ENCODE results near the gene EXOG. TPM values are rescaled to one million over a fixed set of nuclear protein-coding genes. Genes with fewer than 3 reads are reported as not detected.

The EXOG gene
- total RNA-seq, 4 donors from 2014 or later = 1.4 to 3.9 (median 2.3) TPM

GRCh38 chr3:38549957-38550840, 54.1 kb downstream of the EXOG start:
- DNase-seq (ENCODE audit: low spot score in 2 of 2) = peak in 1 of 2 donors; percentile 56
- WGBS = 95% methylated on average over 31 of the region's 33 CpGs
- no peak overlapping the region for H3K27ac ChIP-seq
- H3K27me3 ChIP-seq = no peaks in the 10 kb centered on the region
- TF ChIP-seq CTCF (IDR thresholded peaks at IDR 0.05) (no peak), POLR2A (IDR thresholded peaks at IDR 0.05) (no peak), EP300 (IDR thresholded peaks at IDR 0.05) (no peak), POLR2AphosphoS5 (IDR thresholded peaks at IDR 0.05) (no peak)
- H3K4me3 ChIP-seq = no peak overlapping the region
- no peaks in the 10 kb centered on the region for H3K4me1 ChIP-seq
- no peaks in the 10 kb centered on the region for H3K36me3 ChIP-seq
- peaks cover 6% of the 10 kb centered on the region for H3K9me3 ChIP-seq

- Histone ChIP-seq H3K9me3 (peaks cover 6% of the 10 kb centered on the region), H3K36me3 (no peaks in the 10 kb centered on the region), H3K27ac (no peak overlapping the region), H3K4me1 (no peaks in the 10 kb centered on the region), H3K4me3 (no peak overlapping the region), H3K27me3 (no peaks in the 10 kb centered on the region)
- 92% methylated on average over 30 of the region's 30 CpGs for WGBS
- peak in 1 of 2 donors; percentile 69 for DNase-seq (ENCODE audit: low spot score in 2 of 2)
- TF ChIP-seq CTCF (IDR thresholded peaks at IDR 0.05) = no peak
- TF ChIP-seq POLR2AphosphoS5 (IDR thresholded peaks at IDR 0.05) = no peak
- no peak for TF ChIP-seq EP300 (IDR thresholded peaks at IDR 0.05)
- no peak for TF ChIP-seq POLR2A (IDR thresholded peaks at IDR 0.05)
Observed at GRCh38 chr3:38551026-38551832, 55.1 kb downstream of the EXOG start.

- Histone ChIP-seq H3K36me3 (no peaks in the 10 kb centered on the region), H3K27ac (no peak overlapping the region), H3K4me1 (no peaks in the 10 kb centered on the region), H3K4me3 (no peak overlapping the region), H3K27me3 (no peaks in the 10 kb centered on the region), H3K9me3 (peaks cover 6% of the 10 kb centered on the region)
- DNase-seq (ENCODE audit: low spot score in 2 of 2) = peak in 1 of 2 donors; percentile 23
- no peak for TF ChIP-seq POLR2AphosphoS5 (IDR thresholded peaks at IDR 0.05)
- 64% methylated on average over 6 of the region's 6 CpGs for WGBS
Observed at GRCh38 chr3:38552364-38552763, 56.2 kb downstream of the EXOG start.

- no peak overlapping the region for H3K4me3 ChIP-seq
- TF ChIP-seq POLR2AphosphoS5 (IDR thresholded peaks at IDR 0.05) (no peak), CTCF (IDR thresholded peaks at IDR 0.05) (no peak), POLR2A (IDR thresholded peaks at IDR 0.05) (no peak), EP300 (IDR thresholded peaks at IDR 0.05) (no peak)
- WGBS = 93% methylated on average over 2 of the region's 2 CpGs
- no peaks in the 10 kb centered on the region for H3K27me3 ChIP-seq
- no peak for DNase-seq (ENCODE audit: low spot score in 2 of 2)
- H3K27ac ChIP-seq = no peak overlapping the region
- H3K9me3 ChIP-seq = peaks cover 6% of the 10 kb centered on the region
- H3K36me3 ChIP-seq = no peaks in the 10 kb centered on the region
- H3K4me1 ChIP-seq = no peaks in the 10 kb centered on the region
Observed at GRCh38 chr3:38553071-38553470, 56.9 kb downstream of the EXOG start.

GRCh38 chr3:38554127-38554827, 58.1 kb downstream of the EXOG start:
- H3K36me3 ChIP-seq = no peaks in the 10 kb centered on the region
- H3K9me3 ChIP-seq = peaks cover 6% of the 10 kb centered on the region
- no peak overlapping the region for H3K4me3 ChIP-seq
- WGBS = 90% methylated on average over 8 of the region's 8 CpGs
- TF ChIP-seq POLR2AphosphoS5 (IDR thresholded peaks at IDR 0.05) (no peak), CTCF (IDR thresholded peaks at IDR 0.05) (no peak), EP300 (IDR thresholded peaks at IDR 0.05) (no peak), POLR2A (IDR thresholded peaks at IDR 0.05) (no peak)
- H3K27me3 ChIP-seq = no peaks in the 10 kb centered on the region
- H3K27ac ChIP-seq = no peak overlapping the region
- no peaks in the 10 kb centered on the region for H3K4me1 ChIP-seq
- DNase-seq (ENCODE audit: low spot score in 2 of 2) = peak; percentile 44 to 53

Measured in suprapubic skin (tissue), 4 donors.